Activated CD8-positive, alpha-beta memory T cell treated with anti-CD3 and anti-CD28 coated beads for 24 hours (primary cell): ENCODE results near the gene ABCA1.
"Not testable (repeated sequence)": the region's sequence is repeated elsewhere in the genome, so short reads cannot be mapped to it uniquely, and the experiment has no call there.

Experiments used
- DNase-seq: peaks from one replicate; pipeline ENCODE4 v3.0.0-alpha.2; 2020

ABCA1 gene

DNA sequence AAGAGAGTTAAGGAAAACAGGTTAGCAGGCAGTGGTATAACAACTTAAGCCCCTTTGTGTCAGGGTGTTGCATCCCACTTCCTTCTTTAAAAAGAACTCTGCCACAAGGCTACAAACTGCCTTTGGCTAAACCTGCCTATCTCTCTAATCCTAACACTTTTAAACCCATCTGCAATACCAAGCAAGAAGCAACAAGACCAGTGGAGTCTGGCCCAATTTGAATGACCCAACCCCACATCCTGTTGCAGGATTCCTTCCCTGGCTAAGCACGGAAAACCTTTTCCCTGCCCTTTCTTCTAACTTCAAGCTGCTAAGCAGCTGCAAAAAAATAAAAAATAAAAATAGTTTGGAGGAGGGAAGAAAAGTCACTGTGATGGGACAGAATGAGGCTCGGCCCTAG is 27.1 kb downstream of the ABCA1 start:
- no peak for DNase-seq

DNA sequence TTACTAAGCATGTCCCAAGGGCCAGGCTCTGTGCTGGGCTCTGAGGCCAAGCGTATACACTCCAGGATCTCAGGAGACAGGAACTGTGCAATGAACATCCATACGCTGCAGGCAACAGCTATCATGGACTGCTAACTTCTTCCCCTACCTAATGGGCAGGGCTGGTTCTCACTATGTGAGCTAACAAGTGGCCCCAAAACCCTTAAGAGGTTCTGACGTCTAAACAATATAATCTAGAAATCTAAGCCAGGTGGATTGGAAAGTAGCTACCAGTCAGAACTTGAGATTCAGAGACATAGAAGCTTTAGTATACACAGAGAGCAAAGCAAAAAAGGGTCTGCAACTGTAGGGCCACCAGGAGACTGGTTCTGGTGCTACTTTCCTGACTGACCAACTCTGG is 27.6 kb downstream of the ABCA1 start:
- DNase-seq = no peak

DNA sequence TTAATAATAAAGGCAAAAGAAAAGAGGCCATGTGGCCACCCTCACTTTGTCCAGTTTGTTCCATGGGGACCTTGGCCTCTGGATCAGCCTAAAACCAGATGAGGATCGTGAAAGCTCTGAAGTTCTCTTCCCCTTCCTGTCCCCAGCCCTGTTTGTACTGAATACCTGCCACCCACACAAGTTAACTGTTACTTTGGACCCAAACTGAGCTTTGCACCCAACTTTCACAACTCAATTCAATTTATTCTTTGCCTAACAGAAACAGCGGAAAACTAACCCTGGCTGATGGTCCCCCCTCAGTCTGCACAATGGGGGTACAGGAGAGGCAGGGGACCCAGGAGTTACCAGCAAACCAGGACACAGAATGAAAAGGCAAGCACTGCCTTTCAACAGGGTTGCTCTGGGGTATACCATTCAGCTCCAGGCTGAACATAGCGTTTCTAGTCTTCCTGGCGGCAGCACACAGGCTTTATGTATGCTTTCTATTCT is 28.2 kb downstream of the ABCA1 start:
- no peak for DNase-seq

DNA sequence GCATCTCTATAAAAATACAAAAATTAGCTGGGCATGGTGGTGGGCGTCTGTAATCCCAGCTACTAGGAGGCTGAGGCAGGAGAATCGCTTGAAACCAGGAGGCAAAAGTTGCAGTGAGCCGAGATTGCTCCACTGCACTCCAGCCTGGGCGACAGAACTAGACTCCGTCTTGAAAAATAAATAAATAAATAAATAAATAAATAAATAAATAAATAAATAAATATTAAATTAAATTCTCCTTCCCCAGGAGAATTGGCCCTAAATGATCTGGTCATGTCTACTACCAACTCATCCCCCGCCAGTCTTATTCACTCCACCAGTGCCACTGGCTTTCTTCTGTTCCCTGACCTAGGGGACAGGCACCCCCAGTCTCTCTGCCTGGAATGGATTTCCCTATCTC is 29.6 kb downstream of the ABCA1 start:
- not testable (repeated sequence) for DNase-seq

DNA sequence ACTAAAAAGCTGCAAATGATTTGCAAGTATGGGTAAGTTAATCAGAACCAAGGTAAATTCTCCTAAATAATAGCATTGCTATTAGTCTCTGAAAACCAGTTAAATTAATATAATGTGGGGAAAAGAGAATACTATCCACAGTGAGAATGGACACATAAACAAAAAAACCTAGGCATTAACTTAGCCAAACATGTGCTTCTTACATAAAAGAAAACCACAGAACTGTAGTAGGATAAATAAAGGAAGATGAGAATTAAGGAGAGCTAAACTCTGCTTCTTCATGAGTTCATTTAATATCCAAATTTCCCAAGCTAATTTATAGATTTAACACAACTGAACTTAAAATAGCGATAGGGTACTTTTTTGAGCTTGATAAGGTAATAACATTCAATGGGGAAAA is 31.8 kb downstream of the ABCA1 start:
- DNase-seq = no peak

DNA sequence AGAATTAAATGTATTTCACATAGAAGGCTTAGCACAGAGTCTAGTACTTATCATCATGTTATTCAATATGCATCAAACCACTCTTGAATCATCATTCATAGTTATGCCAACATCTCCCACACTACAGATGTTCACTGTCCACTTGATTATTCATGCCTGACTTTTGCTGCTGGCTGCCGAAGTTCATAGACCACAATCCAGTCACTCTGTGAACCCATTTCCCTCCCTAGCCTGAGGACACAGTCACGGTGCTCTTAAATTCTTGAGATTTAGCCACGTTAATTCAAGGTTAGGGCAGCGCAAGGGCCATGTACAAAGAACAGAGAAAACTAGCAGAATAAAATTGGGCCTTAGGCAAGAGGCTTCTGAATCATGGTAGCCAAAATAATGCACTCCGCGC is 32.4 kb downstream of the ABCA1 start:
- DNase-seq = no peak

DNA sequence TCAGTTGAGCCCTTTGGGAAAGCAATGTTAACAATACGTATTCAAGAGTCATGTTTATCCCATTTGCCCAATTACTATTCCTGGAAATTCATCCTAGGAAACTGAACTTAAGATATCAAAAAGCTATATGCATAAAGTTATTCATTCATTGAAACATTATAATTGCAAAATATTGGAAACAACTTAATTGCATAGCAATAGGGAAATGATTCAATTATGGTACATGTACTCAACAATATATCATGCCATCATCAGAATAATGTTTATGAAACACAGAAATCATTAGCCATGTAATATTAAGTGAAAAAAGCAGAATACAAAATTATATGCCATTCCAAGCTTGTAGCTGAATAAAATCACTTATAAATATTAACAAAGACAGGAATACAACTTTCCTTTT is 35.3 kb downstream of the ABCA1 start:
- DNase-seq = no peak

DNA sequence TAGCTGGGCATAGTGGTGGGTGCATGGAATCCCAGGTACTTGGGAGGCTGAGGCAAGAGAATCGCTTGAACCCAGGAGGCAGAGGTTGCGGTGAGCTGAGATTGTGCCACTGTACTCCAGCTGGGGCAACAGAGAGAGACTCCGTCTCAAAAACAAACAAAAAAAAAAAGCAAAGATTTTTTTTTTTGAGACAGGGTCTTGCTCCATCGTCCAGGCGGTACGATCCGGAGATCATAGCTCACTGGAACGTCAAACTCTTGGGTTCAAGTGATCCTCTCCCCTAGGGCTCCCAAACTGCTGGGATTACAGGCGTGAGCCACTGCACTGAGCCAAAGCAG is 37.6 kb downstream of the ABCA1 start:
- no peak for DNase-seq

DNA sequence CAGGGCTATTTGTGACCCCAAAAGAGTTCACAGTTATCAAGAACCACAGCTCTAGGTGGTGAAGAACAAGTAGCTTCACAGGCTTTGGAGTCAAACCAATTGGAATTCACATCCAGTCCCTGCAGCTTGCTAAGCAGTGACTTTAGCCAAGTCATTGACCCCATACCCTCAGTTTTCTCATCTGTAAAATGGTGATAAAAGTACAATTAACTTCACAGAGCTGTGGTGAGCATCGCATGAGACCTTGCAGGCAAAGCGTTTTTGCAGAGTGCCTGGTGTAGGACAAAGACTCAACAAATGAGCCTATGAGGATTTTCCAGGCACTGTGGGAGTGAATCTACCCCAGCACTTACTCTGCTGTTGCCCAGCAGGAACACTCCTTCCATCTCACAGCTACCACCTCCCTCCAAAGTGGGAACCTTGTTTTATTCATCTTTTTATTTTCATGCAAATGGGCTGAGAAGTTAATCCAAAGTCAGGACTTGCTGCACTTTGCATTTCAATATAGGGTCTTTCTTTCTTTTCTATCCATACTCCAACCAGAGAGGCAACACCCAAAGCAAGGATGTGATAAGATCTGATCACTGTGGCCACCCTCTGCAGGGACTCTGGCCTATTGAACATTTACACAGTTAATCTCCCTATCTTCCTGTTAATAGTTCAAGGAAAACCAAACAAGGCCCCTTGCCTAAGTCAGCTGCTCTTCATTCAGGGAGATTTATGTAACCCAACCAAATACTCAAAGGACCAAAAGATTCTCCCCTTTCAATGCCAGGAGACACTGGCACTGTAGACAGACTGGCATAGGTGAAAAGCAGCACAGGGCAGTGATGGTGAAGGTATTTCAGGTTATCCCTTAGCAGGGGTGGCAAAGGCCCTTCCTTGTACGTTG is 41.9 kb downstream of the ABCA1 start:
- DNase-seq = no peak

DNA sequence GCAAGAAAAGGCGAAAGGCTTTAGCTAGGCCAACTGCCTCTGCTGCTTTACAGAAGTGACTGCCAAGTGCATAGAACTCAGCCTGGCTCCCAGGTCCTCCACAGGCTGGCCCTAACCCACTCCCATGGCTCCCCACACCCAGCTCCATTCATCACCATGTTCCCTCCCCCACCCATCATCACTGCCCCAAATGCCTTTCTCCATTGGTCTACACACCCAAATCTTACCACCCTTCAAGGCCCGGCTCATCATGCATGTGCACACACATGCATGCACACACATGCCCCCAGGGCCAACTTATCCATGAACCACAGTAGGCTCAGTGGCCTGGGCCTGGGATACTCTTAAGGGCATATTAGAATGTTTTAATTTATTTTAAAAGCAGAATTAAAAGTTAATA is 44.8 kb downstream of the ABCA1 start:
- DNase-seq = no peak

DNA sequence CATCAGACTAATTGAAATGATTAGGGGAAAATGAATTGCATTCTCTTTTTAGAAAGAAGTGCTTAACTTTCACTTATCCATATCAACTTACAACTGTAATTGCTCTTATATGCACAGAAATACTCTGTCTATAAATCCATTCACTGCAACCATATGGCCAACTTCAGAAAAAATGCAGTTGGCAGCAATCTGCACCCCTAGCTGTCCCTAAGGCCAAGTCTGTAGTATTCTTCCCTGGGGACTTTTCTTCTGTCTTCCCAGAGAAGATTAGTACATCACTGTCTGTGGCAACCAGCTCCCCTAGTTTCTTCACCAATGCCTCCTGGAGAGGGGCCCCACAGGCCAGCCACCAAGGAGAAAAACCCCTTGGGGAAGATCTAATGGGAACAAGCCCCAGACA is 45.4 kb downstream of the ABCA1 start:
- DNase-seq = no peak

DNA sequence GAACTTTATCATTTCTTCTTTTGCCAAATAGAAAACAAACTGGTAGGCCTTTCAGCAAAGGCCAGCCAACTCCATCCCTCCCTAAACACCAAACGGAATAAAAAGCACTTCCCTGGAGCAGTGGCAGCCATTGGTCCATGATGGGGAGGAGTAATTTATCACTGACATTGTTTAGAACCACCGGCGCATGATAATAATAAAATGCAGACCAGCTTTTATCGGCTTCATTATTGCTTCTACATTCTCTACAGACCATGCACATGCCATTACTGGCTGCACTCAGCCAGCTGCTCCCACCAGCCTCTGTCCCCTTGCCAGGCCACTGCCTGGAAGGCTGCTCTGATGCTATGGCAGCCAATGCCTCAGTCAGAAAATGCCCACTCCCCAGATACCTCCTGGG is 45.9 kb downstream of the ABCA1 start:
- no peak for DNase-seq

DNA sequence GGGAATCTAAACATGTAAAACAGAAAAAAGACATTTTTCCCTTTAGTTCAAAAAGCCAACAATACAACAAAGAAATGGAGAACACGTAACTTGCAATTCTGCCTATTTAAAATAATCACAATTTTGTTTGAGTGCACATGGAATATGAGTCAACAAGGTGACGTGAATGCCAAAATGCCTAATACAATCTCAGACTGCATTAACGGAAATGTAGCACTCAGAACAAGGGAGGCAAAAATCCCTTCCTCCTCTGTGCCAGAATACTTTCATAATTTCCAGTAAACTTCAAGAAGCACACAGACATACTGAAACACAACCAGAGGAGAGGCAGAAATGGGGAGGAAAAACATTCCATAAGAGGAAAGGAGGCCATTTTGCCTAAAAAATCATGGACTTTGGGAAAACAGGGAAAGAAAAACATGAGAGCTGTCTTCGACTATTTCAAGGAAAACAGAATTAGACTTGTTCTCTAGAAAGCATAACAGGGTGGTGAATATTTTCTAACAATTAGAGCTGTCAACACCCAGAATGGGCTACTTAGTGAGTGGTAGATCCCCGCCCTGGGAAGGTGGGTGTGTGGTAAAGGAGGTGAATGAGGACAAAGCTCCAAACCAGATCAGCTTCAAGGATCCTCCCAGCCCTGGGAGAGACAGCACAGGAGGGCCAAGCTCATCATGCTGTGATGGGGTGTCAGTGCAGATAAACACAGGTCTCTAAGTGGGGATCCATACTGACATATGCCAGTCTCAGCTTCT is 48.2 kb downstream of the ABCA1 start:
- DNase-seq = no peak

DNA sequence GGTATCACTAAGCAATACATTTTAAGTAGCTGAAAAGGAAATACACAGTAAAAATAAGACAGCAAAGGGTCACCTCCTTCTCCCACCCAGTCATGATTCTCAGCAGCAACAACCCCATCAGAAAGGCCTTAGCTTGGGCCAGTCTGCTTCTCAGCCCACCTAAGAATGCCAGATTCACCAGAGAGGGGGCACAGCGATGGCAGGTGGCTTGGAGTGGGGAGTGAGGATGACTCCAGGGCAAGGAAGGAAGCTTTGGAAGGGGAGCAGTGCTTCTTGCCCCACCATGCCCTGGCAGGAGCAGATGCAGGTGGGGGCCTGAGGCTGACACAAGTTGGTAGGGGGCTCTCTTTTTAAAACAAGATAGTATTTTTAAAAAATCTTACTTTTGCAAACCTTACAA is 51.4 kb downstream of the ABCA1 start:
- DNase-seq = no peak

DNA sequence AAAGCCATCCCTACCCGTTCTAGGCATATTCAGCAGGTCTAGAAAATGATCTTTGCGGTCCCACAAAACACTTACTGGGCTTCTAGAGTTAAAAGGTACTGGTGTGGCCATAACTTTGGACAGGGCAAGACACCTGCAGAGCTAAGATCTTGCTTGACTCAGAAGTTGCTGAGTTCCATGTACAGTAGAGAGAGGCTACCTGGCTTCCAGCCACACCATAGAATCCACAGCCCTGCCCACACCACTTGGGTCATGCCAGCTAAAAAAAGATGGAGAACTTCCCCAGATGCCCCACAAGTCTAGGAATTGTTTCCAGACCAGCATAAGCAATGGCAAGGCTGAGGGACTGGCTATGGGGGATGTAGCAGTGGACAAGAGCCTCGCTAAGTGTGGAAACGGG is 52.1 kb downstream of the ABCA1 start:
- no peak for DNase-seq

DNA sequence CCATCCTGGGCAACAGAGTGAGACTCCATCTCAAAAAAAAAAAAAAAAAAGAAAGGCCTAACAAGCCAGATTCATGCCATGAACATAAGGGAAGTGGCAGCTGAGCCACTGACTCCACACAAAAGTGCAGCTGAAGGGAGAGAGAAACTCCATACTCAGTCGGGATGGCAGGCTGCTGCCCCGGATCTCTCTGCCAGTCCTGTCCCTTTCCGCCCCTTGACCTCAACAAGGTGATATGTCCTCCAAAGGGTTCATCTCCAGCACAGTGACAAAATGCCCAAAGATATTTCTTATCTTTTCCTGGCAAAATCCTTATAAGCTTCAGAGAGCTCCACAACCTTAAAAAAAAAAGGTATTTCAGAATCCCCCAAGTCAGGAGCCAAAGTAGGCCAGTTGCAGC is 52.6 kb downstream of the ABCA1 start:
- no peak for DNase-seq

DNA sequence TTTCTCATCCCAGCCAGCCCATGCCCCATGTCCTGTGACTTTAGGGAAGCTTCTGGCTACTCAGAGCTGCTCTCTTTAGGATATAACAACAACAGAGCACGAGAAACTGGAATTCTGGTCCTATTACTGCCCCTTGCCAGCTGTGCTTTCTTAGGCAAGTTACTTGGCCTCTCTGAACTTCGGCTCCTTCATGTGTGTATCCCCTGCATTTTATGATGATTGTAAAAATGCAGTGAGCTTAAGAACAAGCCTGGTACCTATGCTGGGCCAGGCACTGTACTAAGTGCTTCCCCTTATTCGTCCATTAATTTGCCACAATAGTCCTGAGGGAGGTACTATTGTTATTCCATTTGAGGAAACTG is 54.5 kb downstream of the ABCA1 start:
- no peak for DNase-seq

DNA sequence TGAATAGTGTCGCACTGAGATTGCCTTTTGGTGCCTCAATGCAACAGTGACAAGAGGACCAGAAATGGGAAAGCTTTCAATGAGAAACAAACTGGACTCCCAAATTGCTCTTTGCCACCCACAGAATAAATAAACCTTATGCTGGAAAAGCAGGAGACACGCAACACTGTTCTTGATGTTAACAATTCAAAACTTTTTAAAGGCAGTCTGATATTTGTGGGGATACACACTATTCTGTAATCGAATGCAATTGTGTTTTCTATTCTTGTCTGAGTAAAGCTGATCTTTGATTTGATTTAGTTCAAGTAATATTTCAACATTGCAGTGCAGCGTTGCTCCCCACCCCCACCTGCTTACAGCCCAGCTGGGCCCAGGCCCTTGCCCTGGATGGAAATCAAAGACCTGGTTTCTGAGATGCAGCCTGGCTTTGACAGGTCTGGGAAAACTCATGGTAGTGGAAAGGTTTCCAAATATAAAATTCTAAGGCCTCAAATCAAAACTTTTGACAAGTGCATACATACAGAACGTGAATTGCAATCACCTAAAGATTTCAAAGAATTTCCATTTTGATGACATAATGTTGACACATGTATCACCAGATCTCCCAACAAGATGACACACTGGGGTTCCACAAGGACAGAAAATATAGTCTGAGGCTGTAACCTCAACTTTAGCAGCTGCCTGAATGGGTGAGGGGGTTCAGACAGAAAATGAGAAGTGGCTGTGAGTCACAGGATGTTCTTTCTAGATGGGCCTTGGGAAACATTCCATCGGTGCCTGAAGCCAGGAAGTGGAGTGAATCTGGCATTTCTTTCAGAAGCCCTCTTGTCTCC is 55.1 kb downstream of the ABCA1 start:
- no peak for DNase-seq

DNA sequence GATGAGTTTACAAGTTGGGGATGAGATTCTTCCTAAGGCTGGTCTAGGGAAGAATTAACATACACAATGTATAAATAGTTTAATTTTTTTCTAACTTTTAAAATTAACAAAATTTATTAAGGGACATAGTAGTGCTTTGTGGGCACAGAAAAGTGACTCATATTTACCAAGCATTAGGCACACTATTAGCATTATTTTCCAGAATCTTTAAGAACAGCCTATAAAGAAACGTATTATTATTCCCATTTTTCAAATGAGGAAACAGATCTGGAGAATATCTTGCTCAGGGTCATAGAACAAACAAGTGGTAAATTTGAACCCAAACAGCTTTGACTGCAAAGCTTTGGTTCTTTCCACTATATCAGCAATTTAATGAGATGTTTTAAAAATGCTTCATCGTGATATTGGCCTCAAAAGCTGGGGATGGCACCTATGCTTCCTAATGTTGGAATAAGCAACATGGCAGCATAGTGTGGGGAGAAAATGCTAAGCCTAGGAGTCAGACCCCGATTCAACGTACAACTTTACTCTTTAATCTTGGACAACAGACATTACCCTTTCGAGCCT is 55.9 kb downstream of the ABCA1 start:
- DNase-seq = no peak

DNA sequence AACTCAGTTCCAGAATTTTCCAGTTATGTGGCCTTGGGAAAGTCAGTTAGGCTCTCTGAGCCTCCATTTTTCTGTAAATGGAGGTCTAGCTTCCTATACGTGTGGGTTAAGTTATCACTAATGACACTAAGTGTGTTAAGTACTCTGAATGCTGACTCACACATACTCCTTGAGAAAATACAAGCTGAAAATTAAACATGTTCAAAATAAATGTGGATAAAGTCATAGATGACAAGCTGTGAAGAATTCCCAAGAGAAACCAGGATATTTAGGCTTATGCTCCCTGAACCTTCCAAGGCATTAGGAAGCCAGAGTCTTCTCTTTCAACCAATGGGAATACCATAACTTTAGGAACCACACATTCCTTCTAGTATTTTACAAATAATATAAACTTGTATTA is 58.1 kb downstream of the ABCA1 start:
- no peak for DNase-seq

DNA sequence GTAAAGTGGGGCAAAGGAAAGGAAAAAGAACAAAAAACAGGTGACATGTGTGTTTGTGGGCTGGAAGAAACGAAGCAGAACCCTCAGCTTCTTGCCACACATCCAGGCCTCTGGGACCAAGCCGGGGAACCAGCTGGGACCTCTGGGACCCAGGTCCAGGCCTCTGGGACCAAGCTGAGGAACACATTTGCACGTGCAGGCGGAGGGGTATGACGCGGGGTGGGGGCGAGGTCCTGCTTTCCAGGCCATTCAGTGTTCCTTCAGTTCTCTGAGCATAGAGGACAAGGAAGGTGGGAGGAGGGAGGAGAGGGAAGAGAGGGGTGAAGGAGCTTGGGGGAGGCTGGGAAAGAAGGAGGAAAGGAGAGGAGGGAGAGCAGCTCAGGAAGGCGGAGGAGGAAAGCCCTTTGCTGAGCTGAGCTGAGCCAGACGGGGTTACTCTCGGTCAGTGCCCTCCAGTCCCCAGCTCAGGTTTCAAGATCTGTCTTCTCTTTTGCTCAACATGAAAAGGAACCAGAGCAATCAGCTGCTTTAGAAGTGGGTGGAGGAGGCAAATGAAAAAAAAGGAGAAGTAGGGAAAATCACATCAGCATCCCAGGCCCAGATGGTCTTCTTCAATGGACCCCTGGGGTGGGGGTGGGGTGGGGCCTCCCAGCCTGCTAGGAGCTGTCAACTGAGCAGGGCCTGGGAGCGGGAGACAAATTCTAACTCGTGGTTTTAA is 59.1 kb downstream of the ABCA1 start:
- no peak for DNase-seq

DNA sequence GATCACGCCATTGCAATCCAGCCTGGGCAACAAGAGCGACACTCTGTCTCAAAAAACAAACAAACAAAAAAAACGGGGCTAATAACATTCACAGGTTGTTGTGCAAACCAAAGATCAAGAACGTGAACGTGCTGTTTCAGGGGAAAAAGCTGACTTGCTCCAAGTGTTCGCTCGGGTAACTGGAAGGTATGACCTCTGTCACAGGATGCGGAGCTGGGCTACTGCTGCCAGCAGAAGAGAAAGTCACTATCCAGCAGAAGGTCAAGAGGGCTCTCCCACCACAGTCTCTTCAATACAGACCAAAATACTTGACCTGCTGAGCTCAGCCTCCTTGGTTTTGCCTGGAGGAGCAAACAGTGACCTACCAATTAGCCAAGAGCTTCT is 59.7 kb downstream of the ABCA1 start:
- DNase-seq = no peak

DNA sequence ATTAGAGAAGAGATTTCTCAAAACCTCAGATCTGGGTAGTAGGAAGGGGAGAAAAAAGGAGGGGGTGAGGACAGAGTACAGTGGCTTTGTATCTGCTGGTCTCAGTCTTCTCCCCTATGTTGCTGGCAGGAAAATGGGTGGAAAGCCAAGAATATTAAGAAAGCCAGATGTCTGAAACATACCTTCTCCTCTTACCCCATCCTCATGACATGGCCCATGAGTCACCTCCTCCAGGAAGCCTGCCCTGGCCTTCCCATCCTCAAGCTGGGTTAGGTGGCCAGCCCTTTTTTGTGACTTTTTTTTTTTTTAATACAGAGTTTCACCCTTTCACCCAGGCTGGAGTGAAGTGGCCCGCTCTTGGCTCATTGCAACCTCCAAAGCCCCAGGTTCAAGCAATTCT is 61.8 kb downstream of the ABCA1 start:
- no peak for DNase-seq
